HepG2 (cell line): ENCODE results near the gene RBM43. TPM values are rescaled to one million over a fixed set of nuclear protein-coding genes. Genes with fewer than 3 reads are reported as not detected.
A peak's percentile ranks its signal among the peaks of the same experiment; 100 is the strongest.

Experiments used
- AGO2 ChIP-seq: fragments of 200-400 bp; formaldehyde crosslinking; optimal IDR thresholded peaks from 2 replicates; pipeline ENCODE3; 2017; ENCODE audit warnings: mild to moderate bottlenecking, low read depth, low read length, moderate library complexity
- CBFB ChIP-seq: sonication (generic); formaldehyde crosslinking; IDR thresholded peaks from 2 replicates; pipeline ENCODE4 v1.4.0; 2020; ENCODE audit warnings: missing genetic modification reagents
- CEBPG ChIP-seq: IDR thresholded peaks from 2 replicates; pipeline ENCODE4 v1.6.1; 2016
- CHD4 ChIP-seq: fragments of 200-600 bp; sonication (generic); IDR thresholded peaks from 2 replicates; pipeline ENCODE4 v1.7.0; 2017; ENCODE audit warnings: mild to moderate bottlenecking, low read length, borderline replicate concordance
- EHMT2 ChIP-seq: fragments of 200-600 bp; sonication (generic); IDR thresholded peaks from 2 replicates; pipeline ENCODE4 v1.7.0; 2017; ENCODE audit warnings: antibody characterized with exemption, low read depth, low read length, borderline replicate concordance
- HIVEP1 ChIP-seq: sonication (generic); formaldehyde crosslinking; IDR thresholded peaks from 2 replicates; pipeline ENCODE4 v1.4.0; 2020; ENCODE audit warnings: mild to moderate bottlenecking, missing genetic modification reagents
- HOXA5 ChIP-seq: sonication (generic); formaldehyde crosslinking; IDR thresholded peaks from 2 replicates; pipeline ENCODE4 v1.4.0; 2020; ENCODE audit warnings: missing genetic modification reagents
- NCOA5 ChIP-seq: sonication (generic); formaldehyde crosslinking; IDR thresholded peaks from 2 replicates; pipeline ENCODE4 v1.4.0; 2020; ENCODE audit warnings: missing genetic modification reagents
- NFKBIZ ChIP-seq: IDR thresholded peaks from 2 replicates; pipeline ENCODE4 v1.6.1; 2018; ENCODE audit warnings: missing genetic modification reagents, missing compliant biosample characterization
- PHF20 ChIP-seq: sonication (generic); formaldehyde crosslinking; IDR thresholded peaks from 2 replicates; pipeline ENCODE4 v1.5.0; 2020; ENCODE audit warnings: mild to moderate bottlenecking, missing genetic modification reagents
- POLR2AphosphoS5 ChIP-seq: IDR thresholded peaks from 2 replicates; pipeline ENCODE4 v1.6.1; 2012; ENCODE audit warnings: low read depth, low read length
- RFX1 ChIP-seq: fragments of 450-650 bp; IDR thresholded peaks from 2 replicates; pipeline ENCODE4 v1.6.1; 2017
- RNF2 ChIP-seq: fragments of 450-650 bp; conservative IDR thresholded peaks from 2 replicates; pipeline ENCODE4 v1.6.1; 2016; ENCODE audit warnings: low read depth
- SETDB1 ChIP-seq: sonication (generic); formaldehyde crosslinking; IDR thresholded peaks from 2 replicates; pipeline ENCODE4 v1.5.1; 2020; ENCODE audit warnings: missing genetic modification reagents, mild to moderate bottlenecking, borderline replicate concordance
- SIX4 ChIP-seq: sonication (generic); formaldehyde crosslinking; IDR thresholded peaks from 2 replicates; pipeline ENCODE4 v1.4.0; 2020; ENCODE audit warnings: missing genetic modification reagents
- TCF7L2 ChIP-seq: IDR thresholded peaks from 2 replicates; pipeline ENCODE4 v1.6.1; 2011; ENCODE audit warnings: mild to moderate bottlenecking, low read depth, low read length, moderate library complexity
- ZMAT3 ChIP-seq: sonication (generic); formaldehyde crosslinking; conservative IDR thresholded peaks from 2 replicates; pipeline ENCODE4 v1.7.0; 2021; ENCODE audit warnings: missing genetic modification reagents
- ZMYM2 ChIP-seq: sonication (generic); formaldehyde crosslinking; IDR thresholded peaks from 2 replicates; pipeline ENCODE4 v1.8.0; 2022; ENCODE audit warnings: mild to moderate bottlenecking, missing genetic modification reagents
- ZNF432 ChIP-seq: sonication (generic); formaldehyde crosslinking; IDR thresholded peaks from 2 replicates; pipeline ENCODE4 v1.5.0; 2020; ENCODE audit warnings: missing genetic modification reagents, mild to moderate bottlenecking, borderline replicate concordance
- ZNF703 ChIP-seq: sonication (generic); formaldehyde crosslinking; IDR thresholded peaks from 2 replicates; pipeline ENCODE4 v1.5.1; 2020; ENCODE audit warnings: missing genetic modification reagents, mild to moderate bottlenecking, moderate library complexity, borderline replicate concordance
- polyA plus RNA-seq, 8 experiments: library from polyadenylated mRNA; depleted of rRNA in 3 of 8; stranded (reverse) in 7 of 8; unstranded in 1 of 8; fragments of >200 nt; fragmentation: Illumina TruSeq in 4 of 8; extraction: Trizol in 4 of 8; gene quantifications; 2 replicates each; pipeline versions ENCODE4 v1.2.1 to v1.2.3, GENCODE V29; 2011 to 2016; ENCODE audit warnings: low read depth in 4 of 8, missing spikeins in 1 of 8, mixed read lengths in 1 of 8; ENCODE audit not compliant: insufficient read depth in 1 of 8
- total RNA-seq, 5 experiments: library from RNA; depleted of rRNA; stranded (reverse); fragments of >200 nt; fragmentation: Illumina TruSeq; extraction: Trizol; gene quantifications; 2 replicates each; pipeline ENCODE4 v1.2.3, GENCODE V29; 2016; ENCODE audit warnings: low read depth in 1 of 5
- TF ChIP-seq, protein P1 (sequence below): sonication (generic); formaldehyde crosslinking; IDR thresholded peaks from 2 replicates; pipeline ENCODE4 v1.5.0; 2020; ENCODE audit warnings: mild to moderate bottlenecking, missing genetic modification reagents
- TF ChIP-seq, protein P2 (sequence below): sonication (generic); formaldehyde crosslinking; IDR thresholded peaks from 2 replicates; pipeline ENCODE4 v1.8.0; 2022; ENCODE audit warnings: missing genetic modification reagents, mild to moderate bottlenecking, inconsistent platforms, borderline replicate concordance
- TF ChIP-seq, protein P3 (sequence below): IDR thresholded peaks from 2 replicates; pipeline ENCODE4 v1.6.1; 2018; ENCODE audit warnings: missing genetic modification reagents, mild to moderate bottlenecking, missing compliant biosample characterization
- TF ChIP-seq, protein P4 (sequence below): sonication (generic); formaldehyde crosslinking; IDR thresholded peaks from 2 replicates; pipeline ENCODE4 v1.4.0; 2020; ENCODE audit warnings: mild to moderate bottlenecking, missing genetic modification reagents, borderline replicate concordance

The RBM43 gene
- total and polyA plus RNA-seq, 2 of the 13 experiments (the other 11 are each of a cell fraction or from before 2014, with no cell fraction given) = 0.31 to 0.70 TPM

DNA sequence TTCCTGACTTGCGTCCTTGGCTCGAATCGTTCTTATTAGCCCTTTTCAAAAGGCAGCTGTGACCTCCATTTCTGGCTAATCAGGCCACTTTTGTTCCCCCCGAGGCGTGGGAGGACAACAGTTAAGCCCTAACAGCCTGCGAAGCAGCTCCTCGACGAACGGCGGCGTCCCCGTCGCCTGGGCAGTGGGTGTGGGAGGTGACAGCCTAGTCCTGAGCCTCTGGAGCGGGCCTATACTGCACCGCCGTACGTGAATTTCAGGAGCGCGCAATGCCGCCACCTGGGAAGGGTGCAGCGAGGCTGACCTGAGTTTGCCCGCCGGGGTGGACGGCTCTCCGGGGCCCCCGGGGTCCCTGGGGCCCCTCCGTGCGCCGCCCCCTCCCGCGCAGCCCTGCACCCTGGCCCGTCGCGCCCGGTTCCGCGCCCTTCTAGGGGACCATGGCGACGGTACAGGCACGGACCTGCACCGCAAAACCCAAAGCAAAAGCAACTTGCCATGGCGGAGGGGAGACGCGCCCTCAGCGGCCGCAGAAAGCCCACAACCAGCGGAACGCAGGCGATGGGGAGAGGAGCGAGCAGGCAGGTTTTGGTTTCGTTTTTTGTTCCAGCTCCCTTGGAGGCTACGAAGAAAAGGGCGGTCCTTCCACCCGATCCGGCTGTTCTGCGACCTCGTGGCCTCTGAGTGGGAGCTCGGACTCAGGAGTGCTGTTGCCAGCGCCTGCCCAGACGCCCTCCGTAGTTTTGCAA, at the start of gene RBM43 (continued):
- TF ChIP-seq, protein P1, sequence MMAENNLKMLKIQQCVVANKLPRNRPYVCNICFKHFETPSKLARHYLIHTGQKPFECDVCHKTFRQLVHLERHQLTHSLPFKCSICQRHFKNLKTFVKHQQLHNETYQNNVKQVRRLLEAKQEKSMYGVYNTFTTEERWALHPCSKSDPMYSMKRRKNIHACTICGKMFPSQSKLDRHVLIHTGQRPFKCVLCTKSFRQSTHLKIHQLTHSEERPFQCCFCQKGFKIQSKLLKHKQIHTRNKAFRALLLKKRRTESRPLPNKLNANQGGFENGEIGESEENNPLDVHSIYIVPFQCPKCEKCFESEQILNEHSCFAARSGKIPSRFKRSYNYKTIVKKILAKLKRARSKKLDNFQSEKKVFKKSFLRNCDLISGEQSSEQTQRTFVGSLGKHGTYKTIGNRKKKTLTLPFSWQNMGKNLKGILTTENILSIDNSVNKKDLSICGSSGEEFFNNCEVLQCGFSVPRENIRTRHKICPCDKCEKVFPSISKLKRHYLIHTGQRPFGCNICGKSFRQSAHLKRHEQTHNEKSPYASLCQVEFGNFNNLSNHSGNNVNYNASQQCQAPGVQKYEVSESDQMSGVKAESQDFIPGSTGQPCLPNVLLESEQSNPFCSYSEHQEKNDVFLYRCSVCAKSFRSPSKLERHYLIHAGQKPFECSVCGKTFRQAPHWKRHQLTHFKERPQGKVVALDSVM (CRISPR knock-in tag) = peak; percentile 69
- TF ChIP-seq ZNF703 = no peak; the same call in 1 of the 2 replicates
- TF ChIP-seq EHMT2 = no peak
- TF ChIP-seq ZMAT3 = 0 out of 2 replicates have a peak, but pooled peaks have one; percentile 36
- peak; percentile 83; the same call in 1 of the 2 replicates for TF ChIP-seq RNF2
- no peak for TF ChIP-seq NFKBIZ (CRISPR knock-in tag)
- TF ChIP-seq ZNF432 (CRISPR knock-in tag) = no peak
- no peak for TF ChIP-seq CHD4
- no peak for TF ChIP-seq TCF7L2
- TF ChIP-seq, protein P2, sequence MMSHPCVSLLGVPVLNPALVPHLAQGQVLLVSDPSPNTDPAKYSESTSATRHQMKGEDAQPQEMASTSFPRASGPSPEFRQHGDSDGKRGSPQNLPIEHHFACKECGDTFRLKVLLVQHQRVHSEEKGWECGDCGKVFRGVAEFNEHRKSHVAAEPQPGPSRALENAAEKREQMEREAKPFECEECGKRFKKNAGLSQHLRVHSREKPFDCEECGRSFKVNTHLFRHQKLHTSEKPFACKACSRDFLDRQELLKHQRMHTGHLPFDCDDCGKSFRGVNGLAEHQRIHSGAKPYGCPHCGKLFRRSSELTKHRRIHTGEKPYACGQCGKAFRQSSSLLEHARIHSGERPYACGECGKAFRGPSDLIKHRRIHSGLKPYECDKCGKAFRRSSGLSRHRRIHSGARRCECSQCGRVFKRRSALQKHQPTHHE (CRISPR knock-in tag) = peak; percentile 81
- no peak for TF ChIP-seq NCOA5 (CRISPR knock-in tag)
- no peak for TF ChIP-seq ZMYM2 (CRISPR knock-in tag)
- TF ChIP-seq HOXA5 = 0 out of 2 replicates have a peak, but pooled peaks have one; percentile 41
- TF ChIP-seq, protein P3, sequence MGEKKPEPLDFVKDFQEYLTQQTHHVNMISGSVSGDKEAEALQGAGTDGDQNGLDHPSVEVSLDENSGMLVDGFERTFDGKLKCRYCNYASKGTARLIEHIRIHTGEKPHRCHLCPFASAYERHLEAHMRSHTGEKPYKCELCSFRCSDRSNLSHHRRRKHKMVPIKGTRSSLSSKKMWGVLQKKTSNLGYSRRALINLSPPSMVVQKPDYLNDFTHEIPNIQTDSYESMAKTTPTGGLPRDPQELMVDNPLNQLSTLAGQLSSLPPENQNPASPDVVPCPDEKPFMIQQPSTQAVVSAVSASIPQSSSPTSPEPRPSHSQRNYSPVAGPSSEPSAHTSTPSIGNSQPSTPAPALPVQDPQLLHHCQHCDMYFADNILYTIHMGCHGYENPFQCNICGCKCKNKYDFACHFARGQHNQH (CRISPR knock-in tag) = 0 out of 2 replicates have a peak, but pooled peaks have one; percentile 6
- no peak for TF ChIP-seq POLR2AphosphoS5
- peak; percentile 64 for TF ChIP-seq CBFB (CRISPR knock-in tag)
- TF ChIP-seq RFX1 = no peak
- 0 out of 2 replicates have a peak, but pooled peaks have one; percentile 53 for TF ChIP-seq HIVEP1 (CRISPR knock-in tag)
- TF ChIP-seq, protein P4, sequence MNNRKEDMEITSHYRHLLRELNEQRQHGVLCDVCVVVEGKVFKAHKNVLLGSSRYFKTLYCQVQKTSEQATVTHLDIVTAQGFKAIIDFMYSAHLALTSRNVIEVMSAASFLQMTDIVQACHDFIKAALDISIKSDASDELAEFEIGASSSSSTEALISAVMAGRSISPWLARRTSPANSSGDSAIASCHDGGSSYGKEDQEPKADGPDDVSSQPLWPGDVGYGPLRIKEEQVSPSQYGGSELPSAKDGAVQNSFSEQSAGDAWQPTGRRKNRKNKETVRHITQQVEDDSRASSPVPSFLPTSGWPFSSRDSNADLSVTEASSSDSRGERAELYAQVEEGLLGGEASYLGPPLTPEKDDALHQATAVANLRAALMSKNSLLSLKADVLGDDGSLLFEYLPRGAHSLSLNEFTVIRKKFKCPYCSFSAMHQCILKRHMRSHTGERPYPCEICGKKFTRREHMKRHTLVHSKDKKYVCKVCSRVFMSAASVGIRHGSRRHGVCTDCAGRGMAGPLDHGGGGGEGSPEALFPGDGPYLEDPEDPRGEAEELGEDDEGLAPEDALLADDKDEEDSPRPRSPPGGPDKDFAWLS (CRISPR knock-in tag) = no peak
- no peak for TF ChIP-seq SETDB1
- TF ChIP-seq CEBPG = no peak
- TF ChIP-seq SIX4 = no peak
- TF ChIP-seq PHF20 (CRISPR knock-in tag) = peak; percentile 60
- peak; percentile 70 for TF ChIP-seq AGO2
